Endodermal cell (in vitro differentiated cells): ENCODE measurements around the gene RHOT2. TPM values are rescaled to one million over a fixed set of nuclear protein-coding genes. Genes with fewer than 3 reads are reported as not detected.

Source experiments
- DNase-seq: peaks from one replicate; pipeline ENCODE4 v3.0.0-alpha.2; 2017
- H3K27ac ChIP-seq: 2 replicates; pipeline ENCODE4 v1.5.1; 2013; ENCODE audit warnings: mild to moderate bottlenecking, low read depth, low read length, moderate library complexity
- H3K27me3 ChIP-seq: 2 replicates; pipeline ENCODE4 v1.6.1; 2013; ENCODE audit warnings: mild to moderate bottlenecking, low read length, moderate library complexity; ENCODE audit not compliant: insufficient read depth, control insufficient read depth, poor library complexity, severe bottlenecking
- H3K36me3 ChIP-seq: 2 replicates; pipeline ENCODE4 v1.7.0; 2013; ENCODE audit warnings: mild to moderate bottlenecking, low read length, moderate library complexity; ENCODE audit not compliant: control insufficient read depth, insufficient read depth
- H3K4me1 ChIP-seq: one replicate; pipeline ENCODE4 v1.7.0; 2013; ENCODE audit warnings: low read length; ENCODE audit not compliant: control insufficient read depth, insufficient read depth
- H3K4me3 ChIP-seq: 2 replicates; pipeline ENCODE4 v1.5.1; 2013; ENCODE audit warnings: mild to moderate bottlenecking, low read length, moderate library complexity
- H3K9ac ChIP-seq: 2 replicates; pipeline ENCODE4 v1.6.1; 2013; ENCODE audit warnings: mild to moderate bottlenecking, low read length, moderate library complexity; ENCODE audit not compliant: poor library complexity, severe bottlenecking; ENCODE audit errors: extremely low read depth
- H3K9me3 ChIP-seq: 2 replicates; pipeline ENCODE4 v1.6.1; 2013; ENCODE audit warnings: mild to moderate bottlenecking, low read length, moderate library complexity; ENCODE audit not compliant: control insufficient read depth
- H3K27ac Mint-ChIP-seq: 2 replicates; pipeline ENCODE4 v1.8.0; 2020; ENCODE audit warnings: mixed read lengths
- H3K27me3 Mint-ChIP-seq: 2 replicates; pipeline ENCODE4 v1.8.0; 2021; ENCODE audit warnings: mild to moderate bottlenecking, mixed read lengths; ENCODE audit not compliant: insufficient read depth
- H3K36me3 Mint-ChIP-seq: 2 replicates; pipeline ENCODE4 v1.8.0; 2020; ENCODE audit warnings: low read depth, mixed read lengths
- H3K4me1 Mint-ChIP-seq: 2 replicates; pipeline ENCODE4 v1.8.0; 2020; ENCODE audit warnings: mixed read lengths
- H3K4me3 Mint-ChIP-seq: 2 replicates; pipeline ENCODE4 v1.8.0; 2020; ENCODE audit warnings: mild to moderate bottlenecking, moderate library complexity, mixed read lengths
- H3K9me3 Mint-ChIP-seq: 2 replicates; pipeline ENCODE4 v1.8.0; 2020; ENCODE audit warnings: mild to moderate bottlenecking, mixed read lengths
- WGBS, 2 experiments: methylation state at CpG; one replicate each; pipeline versions ENCODE4 v1.1.5 to v1.1.7; 2013; ENCODE audit warnings: missing lambda C conversion rate in 2 of 2, mixed read lengths in 1 of 2; ENCODE audit not compliant: insufficient coverage in 1 of 2, insufficient read length in 1 of 2; 5-methylcytosine and 5-hydroxymethylcytosine counted together
- total RNA-seq, 2 donors: library from RNA; stranded (reverse); fragmentation: NEBNext Ultra II Directional in 1 of 2; extraction: Animal tissue kit (Norgen Biotek cat#: 25700) in 1 of 2; gene quantifications; 2 replicates in 1 of 2; 3 replicates in 1 of 2; pipeline ENCODE4 v1.2.1, GENCODE V29; 2021
- TF ChIP-seq, protein P1 (sequence below): fragments of 200-600 bp; sonication (generic); conservative IDR thresholded peaks from 2 replicates; pipeline ENCODE4 v1.5.0; 2021; ENCODE audit warnings: antibody characterized with exemption, mild to moderate bottlenecking

Gene RHOT2
- total RNA-seq, 2 donors from 2014 or later: 180 to 193 TPM

DNA sequence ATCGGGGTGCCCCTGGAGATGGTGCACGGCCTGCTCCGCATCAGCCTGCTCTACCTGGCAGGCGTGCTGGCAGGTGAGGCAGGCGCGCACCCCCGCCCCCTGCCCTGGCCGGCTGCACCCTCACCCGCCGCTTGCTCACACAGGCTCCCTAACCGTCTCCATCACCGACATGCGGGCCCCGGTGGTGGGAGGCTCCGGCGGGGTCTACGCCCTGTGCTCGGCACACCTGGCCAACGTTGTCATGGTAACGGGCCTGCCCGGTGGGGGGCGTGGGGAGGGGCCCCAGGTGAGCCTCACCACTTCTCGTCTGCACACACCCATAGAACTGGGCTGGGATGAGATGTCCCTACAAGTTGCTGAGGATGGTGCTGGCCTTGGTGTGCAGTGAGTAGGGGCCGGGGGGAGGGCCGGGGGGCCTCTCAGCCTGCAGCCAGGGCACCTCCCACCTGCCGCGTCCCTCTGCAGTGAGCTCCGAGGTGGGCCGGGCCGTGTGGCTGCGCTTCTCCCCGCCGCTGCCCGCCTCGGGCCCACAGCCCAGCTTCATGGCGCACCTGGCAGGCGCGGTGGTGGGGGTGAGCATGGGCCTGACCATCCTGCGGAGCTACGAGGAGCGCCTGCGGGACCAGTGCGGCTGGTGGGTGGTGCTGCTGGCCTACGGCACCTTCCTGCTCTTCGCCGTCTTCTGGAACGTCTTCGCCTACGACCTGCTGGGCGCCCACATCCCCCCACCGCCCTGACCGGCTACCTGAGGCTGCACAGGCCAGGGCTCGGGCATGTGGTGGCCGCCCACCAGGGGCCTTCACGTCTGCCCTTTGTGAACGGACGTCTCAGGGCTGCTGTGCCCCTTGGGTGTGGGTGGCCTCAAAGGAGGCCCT lies 9.6 kb downstream of the RHOT2 start:
- DNase-seq: peak; percentile 70
- Histone ChIP-seq H3K9ac (no peak overlapping the region), H3K27ac (no peak overlapping the region), H3K27me3 (no peaks in the 10 kb centered on the region), H3K36me3 (peaks cover 27% of the 10 kb centered on the region), H3K4me3 (no peak overlapping the region), H3K4me1 (peaks cover 14% of the 10 kb centered on the region), H3K9me3 (no peaks in the 10 kb centered on the region)
- no peaks in the 10 kb centered on the region for H3K27me3 Mint-ChIP-seq
- TF ChIP-seq, protein P1, sequence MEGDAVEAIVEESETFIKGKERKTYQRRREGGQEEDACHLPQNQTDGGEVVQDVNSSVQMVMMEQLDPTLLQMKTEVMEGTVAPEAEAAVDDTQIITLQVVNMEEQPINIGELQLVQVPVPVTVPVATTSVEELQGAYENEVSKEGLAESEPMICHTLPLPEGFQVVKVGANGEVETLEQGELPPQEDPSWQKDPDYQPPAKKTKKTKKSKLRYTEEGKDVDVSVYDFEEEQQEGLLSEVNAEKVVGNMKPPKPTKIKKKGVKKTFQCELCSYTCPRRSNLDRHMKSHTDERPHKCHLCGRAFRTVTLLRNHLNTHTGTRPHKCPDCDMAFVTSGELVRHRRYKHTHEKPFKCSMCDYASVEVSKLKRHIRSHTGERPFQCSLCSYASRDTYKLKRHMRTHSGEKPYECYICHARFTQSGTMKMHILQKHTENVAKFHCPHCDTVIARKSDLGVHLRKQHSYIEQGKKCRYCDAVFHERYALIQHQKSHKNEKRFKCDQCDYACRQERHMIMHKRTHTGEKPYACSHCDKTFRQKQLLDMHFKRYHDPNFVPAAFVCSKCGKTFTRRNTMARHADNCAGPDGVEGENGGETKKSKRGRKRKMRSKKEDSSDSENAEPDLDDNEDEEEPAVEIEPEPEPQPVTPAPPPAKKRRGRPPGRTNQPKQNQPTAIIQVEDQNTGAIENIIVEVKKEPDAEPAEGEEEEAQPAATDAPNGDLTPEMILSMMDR: no peak
- H3K4me3 Mint-ChIP-seq: no peak overlapping the region
- H3K9me3 Mint-ChIP-seq: no peaks in the 10 kb centered on the region
- 90 to 92% methylated on average over 27 to 57 of the region's 57 CpGs for WGBS, 2 experiments
- no peak overlapping the region for H3K27ac Mint-ChIP-seq
- peaks cover 20% of the 10 kb centered on the region for H3K36me3 Mint-ChIP-seq
- H3K4me1 Mint-ChIP-seq: peaks cover 18% of the 10 kb centered on the region

DNA sequence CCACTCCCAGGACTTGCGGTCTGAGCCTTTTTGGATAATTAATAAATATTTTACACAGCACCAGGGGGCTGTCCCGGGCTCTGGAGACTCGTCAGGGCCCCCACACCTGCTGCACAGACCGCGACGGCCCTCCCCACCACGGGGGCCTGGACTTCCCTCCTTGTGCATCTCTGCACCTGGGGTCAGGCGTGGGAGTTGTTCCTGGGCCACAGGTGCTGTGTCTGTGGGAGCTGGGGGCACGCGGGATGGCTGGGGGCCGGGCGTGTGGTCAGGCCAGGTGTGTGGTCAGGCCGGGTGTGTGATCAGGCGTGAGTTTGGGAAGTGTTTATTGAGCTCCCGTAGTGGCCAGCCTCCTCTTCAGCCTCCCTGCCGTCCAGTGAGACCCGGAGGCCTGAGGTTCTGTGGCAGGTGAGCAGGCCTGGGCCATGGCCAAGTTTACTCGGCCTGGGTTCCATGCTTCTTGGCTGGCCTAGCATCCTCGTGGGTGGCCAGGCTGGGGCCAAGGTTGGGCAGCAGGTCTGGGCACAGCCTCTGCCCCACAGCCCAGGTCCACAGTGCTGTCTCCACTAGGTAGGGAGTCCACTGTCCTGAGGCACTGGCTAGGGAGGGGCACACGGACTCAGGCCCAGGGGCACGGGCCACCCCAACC lies 10.4 kb downstream of the RHOT2 start:
- H3K9me3 Mint-ChIP-seq: no peaks in the 10 kb centered on the region
- Histone ChIP-seq H3K27me3 (no peaks in the 10 kb centered on the region), H3K4me3 (no peak overlapping the region), H3K9me3 (no peaks in the 10 kb centered on the region), H3K4me1 (peaks cover 18% of the 10 kb centered on the region), H3K36me3 (peaks cover 32% of the 10 kb centered on the region), H3K27ac (no peak overlapping the region), H3K9ac (no peak overlapping the region)
- no peak overlapping the region for H3K4me3 Mint-ChIP-seq
- no peaks in the 10 kb centered on the region for H3K27me3 Mint-ChIP-seq
- 91 to 96% methylated on average over 13 to 21 of the region's 21 CpGs for WGBS, 2 experiments
- peaks cover 23% of the 10 kb centered on the region for H3K4me1 Mint-ChIP-seq
- H3K27ac Mint-ChIP-seq: no peak overlapping the region
- H3K36me3 Mint-ChIP-seq: peaks cover 19% of the 10 kb centered on the region
- TF ChIP-seq, protein P1: no peak
- DNase-seq: no peak

DNA sequence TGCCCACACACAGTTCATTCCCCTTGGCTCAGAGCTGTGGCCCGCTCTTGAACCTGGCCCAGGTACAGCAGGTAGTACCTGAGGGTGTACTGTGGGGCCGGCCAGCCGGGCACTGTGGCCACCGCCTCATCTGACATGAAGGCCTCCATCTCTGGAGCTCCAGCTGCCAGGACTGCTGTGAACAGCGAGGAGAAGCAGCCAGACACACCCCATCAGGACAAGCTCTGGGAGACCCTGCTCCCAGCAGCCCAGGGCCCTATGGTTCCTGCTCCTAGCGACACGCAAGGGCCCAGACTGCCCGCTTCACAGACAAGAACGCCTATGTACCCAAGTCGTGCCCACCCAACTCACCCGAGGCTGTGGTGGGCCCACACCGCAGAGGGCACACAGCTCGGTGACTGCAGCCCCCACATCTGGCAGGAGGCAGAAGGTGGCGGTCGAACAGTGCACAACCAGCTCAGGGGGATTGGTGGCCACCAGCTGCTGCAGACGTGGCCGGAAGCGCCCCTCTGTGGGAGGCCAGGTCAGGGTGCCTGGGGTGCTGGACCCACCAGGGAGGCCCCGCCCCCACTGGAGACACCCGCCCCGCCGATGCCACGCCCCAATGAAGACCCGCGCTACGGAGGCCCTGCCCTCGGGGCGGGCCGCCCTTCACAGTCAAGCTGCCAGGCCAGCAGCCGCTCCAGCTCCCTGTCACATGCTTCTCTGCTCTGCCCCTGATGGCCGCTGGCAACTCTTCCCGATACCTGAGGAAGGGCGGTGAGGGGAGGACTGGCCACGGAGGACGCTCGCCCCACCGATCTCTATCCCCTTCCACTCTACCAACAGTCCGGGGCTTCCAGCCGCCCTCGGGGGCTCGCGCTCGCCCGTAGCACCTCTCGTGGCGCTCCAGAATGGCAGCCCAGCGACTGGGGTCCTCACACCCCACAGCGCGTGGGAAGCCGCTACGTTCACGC lies 11.2 kb downstream of the RHOT2 start:
- H3K4me1 Mint-ChIP-seq: peaks cover 23% of the 10 kb centered on the region
- Histone ChIP-seq H3K4me1 (peaks cover 18% of the 10 kb centered on the region), H3K9me3 (no peaks in the 10 kb centered on the region), H3K27ac (peak overlapping the region; percentile 70), H3K27me3 (no peaks in the 10 kb centered on the region), H3K9ac (no peak overlapping the region), H3K36me3 (peaks cover 27% of the 10 kb centered on the region), H3K4me3 (no peak overlapping the region)
- no peaks in the 10 kb centered on the region for H3K9me3 Mint-ChIP-seq
- peak; percentile 90 for DNase-seq
- H3K4me3 Mint-ChIP-seq: peak overlapping the region; percentile 73
- WGBS, 2 experiments: 37 to 59% methylated on average over 20 to 52 of the region's 52 CpGs
- peak overlapping the region; percentile 70 for H3K27ac Mint-ChIP-seq
- peaks cover 19% of the 10 kb centered on the region for H3K36me3 Mint-ChIP-seq
- TF ChIP-seq, protein P1: no peak
- no peaks in the 10 kb centered on the region for H3K27me3 Mint-ChIP-seq
